Measurements from ENCODE around the gene CHST4. TPM values are rescaled to one million over a fixed set of nuclear protein-coding genes. Genes with fewer than 3 reads are reported as not detected.

CHST4 gene
- total RNA-seq, 1 donor from 2014 or later = not detected

DNA sequence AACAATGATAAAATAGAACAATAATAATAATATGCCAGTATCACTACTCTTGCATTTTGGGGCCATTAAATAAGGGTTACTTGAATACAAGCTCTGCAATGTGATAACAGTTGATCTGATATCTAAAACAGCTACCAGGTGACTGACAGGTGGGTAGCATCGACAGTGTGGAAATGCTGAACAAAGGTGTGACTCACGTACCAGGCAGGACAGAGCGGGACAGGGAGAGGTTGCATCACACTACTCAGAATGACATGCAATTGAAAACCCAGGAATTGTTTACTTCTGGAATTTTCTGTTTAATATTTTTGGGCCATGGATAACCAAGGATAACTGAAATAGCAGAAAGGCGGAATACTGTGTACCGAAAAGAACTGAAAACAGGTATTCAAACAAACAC, 21.3 kb upstream of the CHST4 start:
- DNase-seq (ENCODE audit: extremely low spot score in 2 of 2) = no peak
- H3K36me3 ChIP-seq = no peaks in the 10 kb centered on the region
- no peak overlapping the region for H3K4me3 ChIP-seq
- no peak overlapping the region for H3K27ac ChIP-seq
- no peaks in the 10 kb centered on the region for H3K4me1 ChIP-seq
- intact Hi-C loops (cut with DNase I) = no loop called here
- no peaks in the 10 kb centered on the region for H3K27me3 ChIP-seq
- no peak for TF ChIP-seq POLR2AphosphoS5 (IDR thresholded peaks at IDR 0.05; ENCODE audit: insufficient read depth in 1 of 2, low read depth in 1 of 2)
- TF ChIP-seq POLR2A (IDR thresholded peaks at IDR 0.05) = no peak
- TF ChIP-seq, protein P1, sequence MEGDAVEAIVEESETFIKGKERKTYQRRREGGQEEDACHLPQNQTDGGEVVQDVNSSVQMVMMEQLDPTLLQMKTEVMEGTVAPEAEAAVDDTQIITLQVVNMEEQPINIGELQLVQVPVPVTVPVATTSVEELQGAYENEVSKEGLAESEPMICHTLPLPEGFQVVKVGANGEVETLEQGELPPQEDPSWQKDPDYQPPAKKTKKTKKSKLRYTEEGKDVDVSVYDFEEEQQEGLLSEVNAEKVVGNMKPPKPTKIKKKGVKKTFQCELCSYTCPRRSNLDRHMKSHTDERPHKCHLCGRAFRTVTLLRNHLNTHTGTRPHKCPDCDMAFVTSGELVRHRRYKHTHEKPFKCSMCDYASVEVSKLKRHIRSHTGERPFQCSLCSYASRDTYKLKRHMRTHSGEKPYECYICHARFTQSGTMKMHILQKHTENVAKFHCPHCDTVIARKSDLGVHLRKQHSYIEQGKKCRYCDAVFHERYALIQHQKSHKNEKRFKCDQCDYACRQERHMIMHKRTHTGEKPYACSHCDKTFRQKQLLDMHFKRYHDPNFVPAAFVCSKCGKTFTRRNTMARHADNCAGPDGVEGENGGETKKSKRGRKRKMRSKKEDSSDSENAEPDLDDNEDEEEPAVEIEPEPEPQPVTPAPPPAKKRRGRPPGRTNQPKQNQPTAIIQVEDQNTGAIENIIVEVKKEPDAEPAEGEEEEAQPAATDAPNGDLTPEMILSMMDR (IDR thresholded peaks at IDR 0.05) = no peak
- no peaks in the 10 kb centered on the region for H3K9me3 ChIP-seq

DNA sequence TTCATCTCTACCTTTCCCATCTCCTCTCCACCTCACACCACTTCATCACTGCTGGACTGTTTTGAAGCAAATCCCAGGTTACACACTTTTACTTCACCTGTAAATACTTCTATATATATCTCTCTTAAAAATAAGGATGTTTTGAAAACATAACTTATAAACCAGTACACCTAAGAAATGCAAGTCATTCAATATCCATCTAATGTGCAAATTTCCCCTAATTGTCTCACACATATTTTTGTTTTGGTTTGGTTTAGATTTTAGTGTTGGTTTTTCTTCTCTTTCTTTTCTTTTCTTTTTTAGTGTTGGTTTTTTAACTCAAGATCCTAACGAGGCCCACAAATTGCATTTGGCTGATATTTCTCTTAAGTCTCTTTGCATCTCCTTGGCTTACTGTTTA, 19.2 kb upstream of the CHST4 start:
- no peak overlapping the region for H3K27ac ChIP-seq
- no peak for DNase-seq (ENCODE audit: extremely low spot score in 2 of 2)
- H3K4me1 ChIP-seq = no peaks in the 10 kb centered on the region
- no peaks in the 10 kb centered on the region for H3K27me3 ChIP-seq
- TF ChIP-seq POLR2A (IDR thresholded peaks at IDR 0.05) = no peak
- TF ChIP-seq POLR2AphosphoS5 (IDR thresholded peaks at IDR 0.05; ENCODE audit: insufficient read depth in 1 of 2, low read depth in 1 of 2) = no peak
- TF ChIP-seq, protein P1 (IDR thresholded peaks at IDR 0.05) = no peak
- H3K4me3 ChIP-seq = no peak overlapping the region
- H3K9me3 ChIP-seq = no peaks in the 10 kb centered on the region
- intact Hi-C loops (cut with DNase I) = no loop called here
- H3K36me3 ChIP-seq = no peaks in the 10 kb centered on the region

DNA sequence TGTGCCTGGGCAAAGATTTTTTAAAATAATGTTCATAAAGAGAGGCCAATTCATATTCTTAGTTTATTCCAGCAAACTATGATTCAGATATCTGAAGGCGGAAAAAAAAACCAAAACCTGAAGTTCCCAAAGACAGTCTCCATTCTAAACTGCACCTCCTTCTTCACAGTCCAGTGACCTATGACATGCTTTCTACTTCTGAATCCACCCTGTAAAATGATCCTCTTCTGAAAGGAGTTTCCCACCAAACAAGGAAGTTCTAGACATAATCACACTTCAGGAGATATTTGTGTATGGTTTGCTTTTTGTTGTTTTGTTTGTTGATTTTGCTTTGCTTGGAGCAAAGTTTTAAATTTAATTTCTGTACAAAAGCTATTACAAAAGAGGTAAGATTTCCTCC, 12.9 kb upstream of the CHST4 start:
- Histone ChIP-seq H3K27ac (no peak overlapping the region), H3K27me3 (no peaks in the 10 kb centered on the region), H3K4me1 (no peaks in the 10 kb centered on the region), H3K9me3 (no peaks in the 10 kb centered on the region), H3K36me3 (no peaks in the 10 kb centered on the region), H3K4me3 (no peak overlapping the region)
- TF ChIP-seq POLR2AphosphoS5 (IDR thresholded peaks at IDR 0.05; ENCODE audit: insufficient read depth in 1 of 2, low read depth in 1 of 2) (no peak), POLR2A (IDR thresholded peaks at IDR 0.05) (no peak)
- TF ChIP-seq, protein P1 (IDR thresholded peaks at IDR 0.05) = no peak
- DNase-seq (ENCODE audit: extremely low spot score in 2 of 2) = no peak
- intact Hi-C loops (cut with DNase I) = no loop called here

DNA sequence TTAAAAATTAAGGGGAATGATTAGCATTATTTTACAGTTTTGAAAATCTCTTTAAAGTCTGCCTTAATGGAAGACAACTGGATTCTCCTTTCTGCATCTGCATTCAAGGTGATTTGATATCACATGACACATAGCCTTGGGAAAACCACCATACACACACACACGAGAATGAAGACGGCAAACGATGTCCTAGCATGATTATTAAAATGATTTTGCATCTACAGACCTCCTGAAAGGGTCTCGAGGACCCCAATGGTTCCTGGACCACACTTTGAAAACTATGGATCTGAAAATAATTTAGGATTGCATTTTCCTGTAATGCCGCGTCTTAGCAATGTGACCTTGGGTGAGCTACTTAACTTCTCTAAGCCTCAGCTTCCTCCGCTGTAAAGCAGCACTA, 11.8 kb upstream of the CHST4 start:
- Histone ChIP-seq H3K4me1 (no peaks in the 10 kb centered on the region), H3K4me3 (no peak overlapping the region), H3K27ac (no peak overlapping the region), H3K9me3 (no peaks in the 10 kb centered on the region), H3K36me3 (no peaks in the 10 kb centered on the region), H3K27me3 (no peaks in the 10 kb centered on the region)
- DNase-seq (ENCODE audit: extremely low spot score in 2 of 2) = no peak
- TF ChIP-seq, protein P1 (IDR thresholded peaks at IDR 0.05) = no peak
- TF ChIP-seq POLR2A (IDR thresholded peaks at IDR 0.05) (no peak), POLR2AphosphoS5 (IDR thresholded peaks at IDR 0.05; ENCODE audit: insufficient read depth in 1 of 2, low read depth in 1 of 2) (no peak)
- intact Hi-C loops (cut with DNase I) = no loop called here

DNA sequence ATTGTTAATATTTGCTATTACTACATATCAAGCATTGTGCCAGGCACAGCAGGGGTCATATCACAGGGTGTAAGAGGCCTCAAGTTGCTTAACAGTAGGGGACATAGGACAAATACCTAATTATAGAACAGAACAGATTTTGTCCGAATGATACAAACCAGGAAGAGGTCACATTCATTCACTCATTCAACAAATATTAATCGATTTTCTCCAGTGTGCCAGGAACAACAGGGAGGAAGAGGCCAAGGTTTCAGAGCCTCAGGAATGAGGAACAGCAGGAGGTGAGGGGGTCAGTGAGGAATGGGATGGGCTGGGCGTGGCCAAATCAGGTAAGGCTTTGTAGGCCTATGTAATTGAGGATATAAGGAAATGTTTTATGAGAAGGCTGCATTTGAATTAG, 11.2 kb upstream of the CHST4 start:
- TF ChIP-seq, protein P1 (IDR thresholded peaks at IDR 0.05) = no peak
- TF ChIP-seq POLR2A (IDR thresholded peaks at IDR 0.05) (no peak), POLR2AphosphoS5 (IDR thresholded peaks at IDR 0.05; ENCODE audit: insufficient read depth in 1 of 2, low read depth in 1 of 2) (no peak)
- Histone ChIP-seq H3K4me1 (no peaks in the 10 kb centered on the region), H3K27ac (no peak overlapping the region), H3K36me3 (no peaks in the 10 kb centered on the region), H3K4me3 (no peak overlapping the region), H3K27me3 (no peaks in the 10 kb centered on the region), H3K9me3 (no peaks in the 10 kb centered on the region)
- intact Hi-C loops (cut with DNase I) = no loop called here
- DNase-seq (ENCODE audit: extremely low spot score in 2 of 2) = no peak

All from vagina (tissue), 2 donors.